Lung (tissue), 12 donors: ENCODE measurements around the gene GNAZ. TPM values are rescaled to one million over a fixed set of nuclear protein-coding genes. Genes with fewer than 3 reads are reported as not detected.
"Not testable (repeated sequence)": the region's sequence is repeated elsewhere in the genome, so short reads cannot be mapped to it uniquely, and the experiment has no call there.

Source experiments
- ATAC-seq: fragments of 200-7000 bp; cut with Tn5 transposase; one replicate; pipeline ENCODE4 v1.9.1; 2020; ENCODE audit warnings: moderate number of reproducible peaks; ENCODE audit not compliant: insufficient read depth, low FRiP score
- DNase-seq, 3 donors: peaks; one replicate each; pipeline ENCODE4 v3.0.0-alpha.2; 2013 to 2017
- H3K27ac ChIP-seq, 2 donors: one replicate each; pipeline ENCODE4 v1.5.1; 2013; ENCODE audit warnings: mild to moderate bottlenecking in 2 of 2, moderate library complexity in 2 of 2, control low read depth in 1 of 2, inconsistent platforms in 1 of 2, low read depth in 1 of 2, low read length in 1 of 2
- H3K27me3 ChIP-seq, 3 donors: one replicate each; pipeline ENCODE4 v1.5.1; 2013; ENCODE audit warnings: low read length in 2 of 3; ENCODE audit not compliant: control insufficient read depth in 3 of 3, insufficient read depth in 3 of 3
- H3K36me3 ChIP-seq, 4 donors: one replicate each; pipeline ENCODE4 v1.5.1; 2013; ENCODE audit warnings: low read length in 4 of 4, mild to moderate bottlenecking in 1 of 4, moderate library complexity in 1 of 4; ENCODE audit not compliant: control insufficient read depth in 4 of 4, insufficient read depth in 4 of 4
- H3K4me1 ChIP-seq, 5 donors: one replicate each; pipeline ENCODE4 v1.5.1; 2013; ENCODE audit warnings: low read length in 5 of 5, mild to moderate bottlenecking in 2 of 5, moderate library complexity in 1 of 5; ENCODE audit not compliant: control insufficient read depth in 5 of 5, insufficient read depth in 5 of 5
- H3K4me3 ChIP-seq: one replicate; pipeline ENCODE4 v1.5.1; 2013; ENCODE audit warnings: mild to moderate bottlenecking, control low read depth, moderate library complexity
- H3K9ac ChIP-seq, 2 donors: one replicate each; pipeline ENCODE4 v1.5.1; 2013; ENCODE audit warnings: low read length in 2 of 2, control low read depth in 1 of 2; ENCODE audit not compliant: insufficient read depth in 1 of 2
- H3K9me3 ChIP-seq, 4 donors: one replicate each; pipeline ENCODE4 v1.5.1; 2013; ENCODE audit warnings: low read length in 3 of 4, mild to moderate bottlenecking in 1 of 4, moderate library complexity in 1 of 4; ENCODE audit not compliant: control insufficient read depth in 4 of 4, insufficient read depth in 3 of 4
- CTCF ChIP-seq: IDR thresholded peaks from 2 replicates; pipeline ENCODE4 v1.5.1; 2012; ENCODE audit warnings: mild to moderate bottlenecking; ENCODE audit errors: control extremely low read depth, extremely low read depth
- WGBS, 2 donors: extraction: QIAGEN DNeasy Blood & Tissue Kit; methylation state at CpG; one replicate each; pipeline ENCODE4 v1.1.7; 2013; 5-methylcytosine and 5-hydroxymethylcytosine counted together
- polyA plus RNA-seq, 2 donors: library from polyadenylated mRNA; stranded (reverse); fragments of 200-250 nt; gene quantifications; one replicate each; pipeline ENCODE4 v1.2.1, GENCODE V29; 2013
- total RNA-seq, 2 donors: library from RNA; depleted of rRNA in 1 of 2; stranded (reverse); fragments of >200 nt in 1 of 2; gene quantifications; one replicate each; pipeline ENCODE4 v1.2.1, GENCODE V29; 2014 to 2021
- donor health status: control.
- donor health status: control.
- donor health status: Bipolar disorder and iron deficiency.
- donor health status: healthy.
- donor health status: DM: yes; HTN: yes; CAD: no.

GNAZ gene
- total and polyA plus RNA-seq, 4 donors = 0.77 to 5.0 (median 2.3) TPM

GRCh38 chr22:23023294-23023693, 47.0 kb upstream of the GNAZ start:
- Histone ChIP-seq H3K9ac (no peak overlapping the region), H3K27me3 (no peaks in the 10 kb centered on the region), H3K36me3 (no peaks in the 10 kb centered on the region), H3K27ac (no peak overlapping the region), H3K4me1 (no peaks in the 10 kb centered on the region), H3K9me3 (no peaks in the 10 kb centered on the region), H3K4me3 (no peak overlapping the region)
- no peak for TF ChIP-seq CTCF
- no peak for ATAC-seq
- WGBS, 2 donors = 74 to 79% methylated on average over 2 of the region's 2 CpGs
- no peak for DNase-seq

GRCh38 chr22:23026777-23027176, 43.5 kb upstream of the GNAZ start:
- Histone ChIP-seq H3K27me3 (no peaks in the 10 kb centered on the region), H3K4me1 (no peaks in the 10 kb centered on the region), H3K9ac (no peak overlapping the region), H3K4me3 (no peak overlapping the region), H3K27ac (no peak overlapping the region), H3K9me3 (no peaks in the 10 kb centered on the region), H3K36me3 (no peaks in the 10 kb centered on the region)
- DNase-seq (no peak), ATAC-seq (no peak)
- WGBS, 2 donors = 94 to 95% methylated on average over 10 of the region's 10 CpGs
- TF ChIP-seq CTCF = no peak

- H3K4me1 ChIP-seq, H3K27me3 ChIP-seq, H3K36me3 ChIP-seq: not testable (repeated sequence)
Measured at GRCh38 chr22:23027849-23028248, 42.5 kb upstream of the GNAZ start.

GRCh38 chr22:23029521-23030228, 40.6 kb upstream of the GNAZ start:
- TF ChIP-seq CTCF = no peak
- Histone ChIP-seq H3K4me1 (no peaks in the 10 kb centered on the region), H3K9me3 (no peaks in the 10 kb centered on the region), H3K27ac (no peak overlapping the region), H3K9ac (no peak overlapping the region), H3K4me3 (no peak overlapping the region), H3K27me3 (no peaks in the 10 kb centered on the region), H3K36me3 (no peaks in the 10 kb centered on the region)
- WGBS, 2 donors = 74 to 81% methylated on average over 9 of the region's 9 CpGs
- ATAC-seq (no peak), DNase-seq (no peak)

More at GRCh38 chr22:23027849-23028248, 42.5 kb upstream of the GNAZ start:
- H3K9me3 ChIP-seq, ATAC-seq, DNase-seq, H3K27ac ChIP-seq, H3K9ac ChIP-seq, H3K4me3 ChIP-seq: not testable (repeated sequence)
